Lower leg skin (tissue), 3 donors: ENCODE results near the gene SNX25.

ENCODE experiments used
- CTCF ChIP-seq, 3 donors: fragments of 450-650 bp; IDR thresholded peaks; one replicate each; pipeline ENCODE4 v1.5.1; 2016; ENCODE audit warnings: antibody characterized with exemption in 3 of 3, mild to moderate bottlenecking in 3 of 3, moderate library complexity in 2 of 3
- POLR2A ChIP-seq, 2 donors: fragments of 450-650 bp; IDR thresholded peaks; one replicate each; pipeline ENCODE4 v1.6.1; 2016 to 2017; ENCODE audit warnings: antibody characterized with exemption in 2 of 2, mild to moderate bottlenecking in 1 of 2, moderate library complexity in 1 of 2

DNA sequence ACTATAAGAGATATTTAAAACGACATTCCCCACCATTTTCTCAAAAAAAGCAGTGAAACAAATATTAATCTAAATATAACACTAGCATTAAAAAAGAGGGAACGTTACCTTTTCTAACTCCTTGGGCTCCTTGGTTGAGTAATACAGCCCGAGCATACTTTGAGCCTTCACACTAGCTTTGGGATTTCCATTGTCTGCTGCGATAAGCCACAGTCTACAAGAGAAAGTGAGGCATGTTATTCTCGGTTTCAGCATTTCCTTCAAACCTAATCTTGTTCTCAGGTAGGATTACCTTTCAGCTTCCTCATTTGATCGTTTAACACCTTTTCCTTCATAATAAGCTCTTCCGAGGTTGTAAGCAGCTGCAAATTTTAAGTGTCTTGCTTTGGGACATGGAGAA is 164.6 kb downstream of the SNX25 start:
- TF ChIP-seq POLR2A (IDR thresholded peaks at IDR 0.05) (no peak), CTCF (IDR thresholded peaks at IDR 0.05) (no peak)
